NCI-H460 (cell line): ENCODE results near the gene GLIPR1L2. TPM values are rescaled to one million over a fixed set of nuclear protein-coding genes. Genes with fewer than 3 reads are reported as not detected.

ENCODE experiments used
- DNase-seq: peaks from one replicate; pipeline ENCODE4 v3.0.0-alpha.2; 2016; ENCODE audit warnings: low read depth; ENCODE audit errors: extremely low read depth
- total RNA-seq: library from RNA; depleted of rRNA; stranded (reverse); fragments of >200 nt; shearing (Covaris generic); gene quantifications from 2 replicates; pipeline ENCODE4 v1.2.3, GENCODE V29; 2014; rRNA removed

GLIPR1L2 gene
- total RNA-seq, 1 experiment from 2014 or later = 0.42 TPM

GRCh38 chr12:75471902-75472890 is 81.3 kb downstream of the GLIPR1L2 start:
- no peak for DNase-seq

GRCh38 chr12:75474116-75474515 is 83.2 kb downstream of the GLIPR1L2 start:
- no peak for DNase-seq

DNA sequence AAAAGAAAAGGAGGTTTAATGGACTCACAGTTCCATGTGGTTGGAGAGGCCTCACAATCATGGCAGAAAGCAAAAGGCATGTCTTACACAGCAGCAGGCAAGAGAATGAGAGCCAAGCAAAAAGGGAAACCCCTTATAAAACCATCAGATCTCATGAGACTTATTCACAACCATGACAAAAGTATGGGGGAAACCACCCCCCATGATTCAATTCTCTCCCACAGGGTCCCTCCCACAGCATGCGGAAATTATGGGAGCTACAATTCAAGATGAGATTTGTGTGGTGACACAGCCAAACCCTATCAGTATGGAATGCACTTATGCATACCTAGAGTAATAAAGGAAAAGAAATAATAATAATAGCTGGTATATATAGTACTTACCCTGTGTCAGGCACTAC is 85.2 kb downstream of the GLIPR1L2 start:
- no peak for DNase-seq

GRCh38 chr12:75477137-75477536 is 86.2 kb downstream of the GLIPR1L2 start:
- no peak for DNase-seq

- DNase-seq = no peak
Observed at GRCh38 chr12:75478116-75478794, 87.4 kb downstream of the GLIPR1L2 start.

DNA sequence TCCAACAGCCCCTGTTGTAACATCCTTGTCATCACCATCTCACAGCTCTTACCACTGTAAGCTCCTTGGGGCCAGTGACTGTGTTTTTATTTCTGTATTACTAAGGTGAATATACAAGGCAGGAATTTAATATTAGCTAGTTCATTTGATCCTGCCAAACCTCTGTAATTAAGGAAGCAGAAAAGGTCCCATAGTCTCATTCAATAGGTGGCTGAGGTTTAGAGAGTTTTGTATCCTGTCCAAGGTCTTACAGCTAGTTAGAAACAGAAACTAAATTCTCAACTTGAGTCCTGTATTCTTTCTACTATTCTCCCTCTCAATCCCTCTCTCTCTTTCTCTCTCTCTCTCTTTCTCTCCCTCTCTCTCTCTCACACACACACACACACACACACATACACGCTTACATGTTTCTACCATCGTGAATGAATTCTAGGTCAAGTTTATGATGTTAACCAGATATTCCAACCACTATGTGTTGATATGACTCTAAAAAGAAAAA is 89.1 kb downstream of the GLIPR1L2 start:
- DNase-seq = no peak

GRCh38 chr12:75480469-75480949 is 89.6 kb downstream of the GLIPR1L2 start, which contains the start of gene GLIPR1:
Gene GLIPR1 (plus strand): TSS chr12:75480755. CDS start chr12:75480881, 126 bp downstream.
- DNase-seq = peak; percentile 64

DNA sequence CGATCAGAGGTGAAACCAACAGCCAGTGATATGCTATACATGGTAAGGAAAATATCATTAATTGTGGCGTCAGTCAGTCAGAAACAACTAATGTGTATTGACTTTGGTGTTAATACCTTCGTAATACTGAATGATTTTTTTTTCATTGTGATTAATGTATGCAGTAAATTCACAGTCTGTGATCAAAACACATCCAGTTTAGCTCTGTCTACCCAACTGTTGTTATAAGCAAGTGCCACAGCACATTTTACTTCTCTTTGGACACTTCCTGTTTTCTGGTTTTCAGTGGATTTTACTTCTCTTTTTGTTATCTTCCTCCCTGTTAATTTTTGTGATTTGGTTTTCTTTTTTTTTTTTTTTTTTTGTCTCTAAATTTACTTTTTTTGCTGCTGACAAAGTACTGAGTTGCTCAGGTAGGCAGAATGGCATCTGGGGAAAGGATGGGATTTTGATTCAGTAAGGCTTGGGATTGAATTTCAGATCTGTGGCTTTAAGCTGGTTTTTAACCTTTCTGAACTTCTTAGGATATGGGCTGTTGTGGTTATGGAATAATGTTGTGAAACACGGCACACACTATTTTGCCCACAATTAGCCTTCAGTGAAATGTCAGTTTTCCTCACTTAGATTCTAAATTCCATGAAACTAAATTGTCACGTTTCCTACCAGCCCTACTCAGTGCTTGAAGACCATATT is 90.3 kb downstream of the GLIPR1L2 start:
- DNase-seq = no peak

GRCh38 chr12:75481774-75482173 is 90.9 kb downstream of the GLIPR1L2 start:
- DNase-seq = no peak

Other genes with a start within 250 kb of the GLIPR1L2 start
- not detected in 2 replicates for gene KCNC2, start 181.2 kb upstream of the GLIPR1L2 start, total RNA-seq
- gene CAPS2, start 60.8 kb upstream of the GLIPR1L2 start, total RNA-seq = 12.4 and 15.7 TPM in 2 replicates
- gene GLIPR1L1, start 56.4 kb upstream of the GLIPR1L2 start, total RNA-seq = not detected in 2 replicates
- gene GLIPR1, start 89.7 kb downstream of the GLIPR1L2 start, total RNA-seq = 13.6 and 17.2 TPM in 2 replicates
- 46.8 and 62.1 TPM in 2 replicates for gene KRR1, start 120.5 kb downstream of the GLIPR1L2 start, total RNA-seq